ENCODE measurements around the gene GUCY2D.

GUCY2D gene

DNA sequence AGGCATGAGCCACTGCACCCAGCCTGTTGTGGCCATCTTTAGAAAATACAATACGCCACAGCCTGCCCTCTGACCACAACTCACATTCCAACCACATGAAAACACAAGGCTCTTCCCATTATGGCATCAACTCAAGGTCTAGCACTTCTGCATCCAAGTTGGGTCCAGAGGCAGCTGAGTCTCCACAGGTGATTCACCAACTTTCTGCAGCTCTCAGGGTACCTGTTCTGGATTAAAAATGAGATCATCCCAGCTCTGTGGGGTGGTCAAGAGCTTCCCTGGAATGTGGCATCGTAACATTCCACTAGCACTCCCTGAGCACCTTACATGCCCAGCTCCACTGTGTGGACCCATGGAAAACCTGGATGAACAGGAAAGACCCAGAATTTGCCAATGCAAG is 9.9 kb upstream of the GUCY2D start:
- no peak for DNase-seq

DNA sequence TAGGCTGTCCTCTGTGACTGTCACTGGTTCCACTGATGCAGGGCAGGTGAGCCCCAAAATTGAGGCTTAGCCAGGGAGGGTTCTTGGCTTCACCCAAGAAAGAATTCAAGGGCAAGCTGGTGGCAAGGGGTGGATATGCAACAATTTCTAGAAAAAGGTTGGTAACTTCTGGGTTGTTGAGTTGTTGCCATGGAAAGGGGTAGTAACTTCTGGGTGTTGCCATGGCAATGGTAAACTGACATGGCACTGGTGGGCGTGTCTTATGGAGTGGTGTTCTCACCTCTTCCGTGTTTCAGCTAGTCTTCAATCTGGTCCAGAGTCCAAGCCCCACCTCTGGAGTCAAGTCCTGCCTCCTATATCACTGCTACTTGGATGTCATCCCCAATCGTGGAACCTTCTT is 9.5 kb upstream of the GUCY2D start:
- no peak for DNase-seq

DNA sequence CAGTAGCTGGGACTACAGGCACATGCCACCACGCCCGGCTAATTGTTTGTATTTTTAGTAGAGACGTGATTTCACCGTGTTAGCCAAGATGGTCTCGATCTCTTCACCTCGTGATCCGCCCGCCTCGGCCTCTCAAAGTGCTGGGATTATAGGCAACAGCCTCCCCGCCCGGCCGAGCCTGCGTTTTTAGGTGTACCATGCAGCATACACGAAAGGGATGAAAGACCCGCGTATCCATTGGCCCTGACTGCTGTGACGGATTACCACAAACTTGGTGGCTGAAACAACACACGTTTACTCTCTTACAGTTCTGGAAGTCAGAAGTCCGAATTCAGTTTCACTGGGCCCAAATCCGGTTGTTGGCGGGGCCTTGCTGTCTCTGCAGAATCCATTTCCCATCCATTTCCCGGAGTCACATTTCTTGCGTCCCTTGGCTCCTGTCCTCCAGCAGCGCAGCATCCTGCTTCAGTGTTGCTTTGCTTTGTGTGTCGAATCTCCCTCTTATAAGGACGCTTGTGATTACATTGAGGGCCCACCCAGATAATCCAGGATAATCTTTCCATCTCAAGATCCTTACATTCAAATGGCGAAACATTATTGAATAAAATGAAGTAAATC is 8.3 kb upstream of the GUCY2D start:
- DNase-seq: no peak

DNA sequence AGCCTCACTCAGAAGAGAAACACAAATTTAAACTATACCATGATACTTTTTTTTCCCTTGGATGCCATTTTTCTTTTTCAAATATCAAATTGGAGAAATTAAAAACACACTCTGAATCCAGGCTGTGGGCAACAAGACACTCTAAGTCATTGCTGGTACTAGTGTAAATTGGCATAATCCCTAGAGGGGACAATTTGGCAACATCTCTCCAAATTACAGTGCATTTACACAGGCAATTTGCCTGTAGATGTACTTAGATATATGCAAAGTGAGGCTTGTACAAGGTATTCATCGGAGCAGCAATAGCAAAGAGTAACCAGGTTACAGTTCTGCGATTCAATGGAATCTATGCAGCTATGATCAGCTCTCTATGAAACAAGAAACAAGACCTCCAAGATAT is 6.7 kb upstream of the GUCY2D start:
- no peak for DNase-seq

DNA sequence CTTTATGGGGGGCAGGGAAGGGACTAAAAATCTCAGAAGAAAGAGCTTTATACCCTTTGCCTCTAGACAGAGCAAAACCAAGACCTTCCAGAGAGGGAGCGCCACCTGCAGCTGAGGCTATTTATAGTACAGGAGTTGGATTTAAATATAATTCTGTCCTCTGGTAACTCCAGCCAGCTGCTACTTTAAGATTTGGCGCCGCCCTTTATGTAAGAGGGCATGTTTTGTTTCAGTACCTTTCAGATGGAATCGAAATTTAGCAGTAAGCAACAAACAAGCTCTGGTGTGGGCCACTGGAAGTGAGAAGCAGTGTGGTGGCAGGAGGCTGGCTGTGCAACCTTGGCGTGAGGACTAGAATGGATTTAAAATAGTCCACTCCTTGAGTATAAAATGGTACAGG is 5.2 kb upstream of the GUCY2D start:
- DNase-seq: no peak

DNA sequence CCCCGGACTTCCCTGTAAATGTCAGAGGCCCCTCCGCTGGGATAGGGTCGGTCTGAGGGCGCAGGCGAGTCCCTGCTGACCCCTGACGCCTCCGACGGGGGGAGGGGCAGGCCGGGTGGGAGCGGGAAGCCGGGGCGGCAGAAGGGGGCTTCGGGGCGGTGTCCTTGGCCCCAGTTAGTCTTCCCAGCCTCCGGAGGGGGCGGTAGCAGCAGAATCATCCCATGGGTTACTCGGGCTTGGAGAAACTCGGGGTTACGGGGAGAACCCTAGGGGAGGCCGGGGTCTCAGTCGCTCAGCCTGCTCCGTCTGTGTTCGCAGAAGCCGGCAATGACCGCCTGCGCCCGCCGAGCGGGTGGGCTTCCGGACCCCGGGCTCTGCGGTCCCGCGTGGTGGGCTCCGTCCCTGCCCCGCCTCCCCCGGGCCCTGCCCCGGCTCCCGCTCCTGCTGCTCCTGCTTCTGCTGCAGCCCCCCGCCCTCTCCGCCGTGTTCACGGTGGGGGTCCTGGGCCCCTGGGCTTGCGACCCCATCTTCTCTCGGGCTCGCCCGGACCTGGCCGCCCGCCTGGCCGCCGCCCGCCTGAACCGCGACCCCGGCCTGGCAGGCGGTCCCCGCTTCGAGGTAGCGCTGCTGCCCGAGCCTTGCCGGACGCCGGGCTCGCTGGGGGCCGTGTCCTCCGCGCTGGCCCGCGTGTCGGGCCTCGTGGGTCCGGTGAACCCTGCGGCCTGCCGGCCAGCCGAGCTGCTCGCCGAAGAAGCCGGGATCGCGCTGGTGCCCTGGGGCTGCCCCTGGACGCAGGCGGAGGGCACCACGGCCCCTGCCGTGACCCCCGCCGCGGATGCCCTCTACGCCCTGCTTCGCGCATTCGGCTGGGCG is 542 bp downstream of the GUCY2D start:
- DNase-seq: no peak

DNA sequence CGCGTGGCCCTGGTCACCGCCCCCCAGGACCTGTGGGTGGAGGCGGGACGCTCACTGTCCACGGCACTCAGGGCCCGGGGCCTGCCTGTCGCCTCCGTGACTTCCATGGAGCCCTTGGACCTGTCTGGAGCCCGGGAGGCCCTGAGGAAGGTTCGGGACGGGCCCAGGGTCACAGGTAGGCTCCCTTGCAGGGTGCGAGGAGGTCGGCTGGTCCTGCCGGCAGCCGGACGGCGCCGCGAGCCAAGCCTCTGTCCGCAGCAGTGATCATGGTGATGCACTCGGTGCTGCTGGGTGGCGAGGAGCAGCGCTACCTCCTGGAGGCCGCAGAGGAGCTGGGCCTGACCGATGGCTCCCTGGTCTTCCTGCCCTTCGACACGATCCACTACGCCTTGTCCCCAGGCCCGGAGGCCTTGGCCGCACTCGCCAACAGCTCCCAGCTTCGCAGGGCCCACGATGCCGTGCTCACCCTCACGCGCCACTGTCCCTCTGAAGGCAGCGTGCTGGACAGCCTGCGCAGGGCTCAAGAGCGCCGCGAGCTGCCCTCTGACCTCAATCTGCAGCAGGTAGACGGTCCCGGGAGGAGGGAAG is 1.3 kb downstream of the GUCY2D start:
- DNase-seq: no peak

DNA sequence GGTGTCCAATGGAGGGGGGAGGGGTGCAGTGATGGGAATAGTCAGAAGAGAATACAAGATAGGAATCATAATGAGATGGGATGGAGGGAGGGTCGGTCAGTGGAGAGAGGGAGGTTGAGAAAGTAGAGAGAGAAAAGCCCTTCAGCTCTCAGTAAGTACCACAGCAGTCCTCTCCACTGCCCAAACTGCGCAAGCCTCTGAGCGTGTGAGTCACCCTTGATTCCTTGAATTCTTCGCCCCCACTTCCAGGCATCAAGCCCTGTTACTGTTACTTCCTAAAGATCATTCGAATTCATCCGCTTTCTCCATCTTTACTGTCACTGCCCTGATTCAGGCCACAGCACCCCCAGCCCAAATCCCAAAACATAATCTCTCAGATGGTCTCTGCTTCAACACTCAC is 2.5 kb downstream of the GUCY2D start:
- no peak for DNase-seq

DNA sequence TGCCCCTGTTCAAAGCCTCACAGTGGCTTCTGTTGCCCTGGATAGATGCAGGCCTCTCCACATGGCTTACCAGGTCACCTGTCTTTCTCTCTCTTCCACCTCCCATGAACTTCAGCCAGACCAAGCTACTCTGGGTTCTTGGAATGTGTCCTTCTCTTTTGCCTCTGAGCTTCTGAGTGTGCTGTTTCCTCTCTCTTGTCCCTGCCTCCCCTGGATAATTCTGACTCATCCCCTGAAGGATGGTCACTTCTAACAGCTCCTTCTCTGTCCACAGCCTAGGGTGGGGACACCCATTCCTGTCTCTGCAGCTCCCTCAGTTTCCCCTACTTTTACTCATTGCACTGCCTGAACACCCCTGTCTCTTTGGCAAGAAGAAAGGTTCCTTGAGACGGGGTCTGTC is 2.9 kb downstream of the GUCY2D start:
- no peak for DNase-seq

DNA sequence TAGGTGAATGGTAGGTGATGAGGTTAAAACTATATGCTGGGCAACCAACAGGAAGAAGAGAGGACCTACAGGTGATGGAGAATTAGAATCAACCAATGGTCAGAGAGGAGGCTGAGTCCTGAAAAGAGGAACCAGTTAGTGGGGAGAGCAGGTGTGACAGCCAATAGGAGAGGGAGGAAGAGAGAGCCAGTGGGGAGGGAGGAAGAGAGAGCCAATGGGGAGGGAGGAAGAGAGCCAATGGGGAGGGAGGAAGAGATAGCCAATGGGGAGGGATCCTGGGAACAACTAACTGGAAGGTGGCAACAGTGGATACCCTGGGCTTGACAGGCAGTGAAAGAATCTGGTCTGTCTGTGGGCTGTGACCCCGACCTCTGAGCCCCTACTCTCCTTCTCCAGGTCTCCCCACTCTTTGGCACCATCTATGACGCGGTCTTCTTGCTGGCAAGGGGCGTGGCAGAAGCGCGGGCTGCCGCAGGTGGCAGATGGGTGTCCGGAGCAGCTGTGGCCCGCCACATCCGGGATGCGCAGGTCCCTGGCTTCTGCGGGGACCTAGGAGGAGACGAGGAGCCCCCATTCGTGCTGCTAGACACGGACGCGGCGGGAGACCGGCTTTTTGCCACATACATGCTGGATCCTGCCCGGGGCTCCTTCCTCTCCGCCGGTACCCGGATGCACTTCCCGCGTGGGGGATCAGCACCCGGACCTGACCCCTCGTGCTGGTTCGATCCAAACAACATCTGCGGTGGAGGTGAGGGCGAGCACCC is 3.7 kb downstream of the GUCY2D start:
- DNase-seq: no peak

DNA sequence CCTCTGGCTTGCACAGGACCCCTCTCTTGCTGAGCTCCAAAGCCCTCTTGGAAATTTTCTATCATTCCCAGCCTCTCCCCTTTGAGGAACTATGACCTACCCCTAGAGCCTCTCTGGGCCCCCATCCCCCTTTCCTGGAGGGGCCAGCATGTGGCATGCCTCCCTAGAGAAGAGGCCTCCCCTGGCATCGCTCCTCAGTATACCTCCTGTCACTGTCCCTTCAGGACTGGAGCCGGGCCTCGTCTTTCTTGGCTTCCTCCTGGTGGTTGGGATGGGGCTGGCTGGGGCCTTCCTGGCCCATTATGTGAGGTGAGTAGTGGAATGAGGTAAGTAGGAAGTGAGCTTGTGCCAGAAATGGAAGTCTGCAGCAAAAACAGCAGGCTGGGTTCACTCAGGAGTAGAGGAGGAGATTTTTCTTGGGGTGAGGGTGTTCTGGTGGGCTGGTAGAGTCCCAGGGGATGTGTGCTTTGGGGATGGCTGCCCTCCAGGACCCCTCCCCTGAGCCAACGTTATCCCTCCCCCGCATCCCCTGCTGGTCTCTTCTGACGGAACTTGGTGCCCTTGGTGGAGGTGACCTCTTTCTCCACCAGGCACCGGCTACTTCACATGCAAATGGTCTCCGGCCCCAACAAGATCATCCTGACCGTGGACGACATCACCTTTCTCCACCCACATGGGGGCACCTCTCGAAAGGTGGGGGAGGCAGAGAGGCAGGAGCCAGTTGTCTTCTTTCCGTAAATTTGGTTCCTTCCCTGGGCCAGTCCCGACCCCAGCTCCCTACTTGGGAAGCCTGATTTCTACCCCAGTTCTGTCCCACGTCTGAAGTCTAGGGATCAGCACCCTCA is 4.6 kb downstream of the GUCY2D start:
- DNase-seq: no peak

DNA sequence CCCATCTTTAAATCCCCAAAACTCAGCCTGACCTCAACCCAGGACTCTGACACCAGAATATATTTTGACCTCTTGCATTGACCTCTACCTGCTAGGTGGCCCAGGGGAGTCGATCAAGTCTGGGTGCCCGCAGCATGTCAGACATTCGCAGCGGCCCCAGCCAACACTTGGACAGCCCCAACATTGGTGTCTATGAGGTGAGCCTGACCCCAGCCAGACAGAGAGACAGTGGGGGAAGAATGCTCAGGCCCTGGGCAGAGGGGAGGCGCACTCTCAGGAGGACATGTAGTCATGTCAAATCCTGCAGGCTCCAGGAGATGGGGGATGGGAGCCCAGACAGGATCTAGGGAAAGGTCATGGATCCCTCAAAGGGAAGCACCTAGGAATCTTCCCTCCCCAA is 5.4 kb downstream of the GUCY2D start:
- DNase-seq: no peak

DNA sequence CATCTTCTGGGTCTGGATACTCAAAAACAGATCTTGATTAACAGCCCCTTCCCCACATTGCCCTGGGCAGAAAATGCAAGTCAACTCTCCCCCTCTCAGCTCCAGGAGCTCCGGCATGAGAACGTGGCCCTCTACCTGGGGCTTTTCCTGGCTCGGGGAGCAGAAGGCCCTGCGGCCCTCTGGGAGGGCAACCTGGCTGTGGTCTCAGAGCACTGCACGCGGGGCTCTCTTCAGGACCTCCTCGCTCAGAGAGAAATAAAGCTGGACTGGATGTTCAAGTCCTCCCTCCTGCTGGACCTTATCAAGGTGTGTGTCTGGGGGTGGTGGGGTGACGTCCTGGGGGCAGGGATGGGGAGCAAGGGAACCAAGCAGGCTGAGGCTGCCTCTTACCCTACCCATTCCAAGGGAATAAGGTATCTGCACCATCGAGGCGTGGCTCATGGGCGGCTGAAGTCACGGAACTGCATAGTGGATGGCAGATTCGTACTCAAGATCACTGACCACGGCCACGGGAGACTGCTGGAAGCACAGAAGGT is 9.7 kb downstream of the GUCY2D start:
- DNase-seq: no peak

DNA sequence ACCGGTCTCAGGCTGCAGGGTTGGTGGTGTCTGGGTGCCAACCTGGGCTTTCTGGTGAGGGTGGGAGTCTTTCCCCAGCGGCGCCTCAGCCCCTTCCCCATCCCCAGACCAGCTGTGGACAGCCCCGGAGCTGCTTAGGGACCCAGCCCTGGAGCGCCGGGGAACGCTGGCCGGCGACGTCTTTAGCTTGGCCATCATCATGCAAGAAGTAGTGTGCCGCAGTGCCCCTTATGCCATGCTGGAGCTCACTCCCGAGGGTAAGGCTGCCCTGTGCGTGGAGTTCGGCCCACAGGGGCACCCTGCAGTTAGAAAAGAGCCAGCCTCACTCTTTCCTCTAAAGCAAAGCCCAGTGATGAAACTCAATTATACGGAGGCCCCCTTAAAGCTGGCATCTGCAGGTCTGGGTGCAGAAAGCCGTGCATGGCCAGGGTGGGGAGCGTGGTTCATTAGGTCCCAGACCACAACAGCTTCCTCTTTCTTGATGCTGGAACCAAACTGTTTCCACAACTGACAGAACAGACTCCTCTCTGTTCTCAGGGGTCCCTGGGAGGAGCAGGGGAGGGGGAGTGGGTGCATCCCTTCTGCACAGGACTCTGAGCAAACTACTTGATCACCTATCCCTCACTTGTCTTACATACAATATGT is 10.7 kb downstream of the GUCY2D start:
- no peak for DNase-seq

DNA sequence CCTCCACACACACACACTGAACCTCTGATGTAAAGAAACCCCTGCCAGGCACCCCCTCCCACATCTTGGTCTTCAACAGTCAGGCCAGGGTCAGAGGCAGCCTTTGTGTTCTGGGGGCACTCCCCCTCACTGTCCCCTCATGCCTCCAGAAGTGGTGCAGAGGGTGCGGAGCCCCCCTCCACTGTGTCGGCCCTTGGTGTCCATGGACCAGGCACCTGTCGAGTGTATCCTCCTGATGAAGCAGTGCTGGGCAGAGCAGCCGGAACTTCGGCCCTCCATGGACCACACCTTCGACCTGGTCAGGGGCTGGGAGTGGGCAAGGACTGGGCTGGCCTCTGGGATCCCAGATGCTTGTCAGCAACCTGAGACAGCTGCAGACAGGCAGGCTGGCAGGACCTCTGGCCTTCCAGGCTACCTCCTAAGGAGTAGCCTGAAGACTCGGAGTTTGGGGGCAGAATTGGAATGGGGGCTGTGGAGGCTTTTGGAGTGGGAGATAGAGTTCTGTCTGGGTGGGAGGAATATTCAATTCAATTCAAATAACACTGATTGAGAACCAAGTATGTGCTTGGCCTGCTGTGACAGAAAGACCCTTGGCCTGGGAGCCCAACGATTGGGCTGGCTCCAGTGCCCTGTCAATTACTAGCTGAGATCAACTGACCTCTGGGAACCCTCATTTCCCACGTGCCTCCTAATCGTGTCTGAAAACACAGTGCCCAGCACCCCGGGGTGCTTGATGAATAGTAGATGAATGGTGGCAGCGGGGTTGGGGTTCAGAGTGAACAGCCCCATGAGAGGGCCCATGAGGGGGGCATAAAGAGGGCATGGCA is 11.5 kb downstream of the GUCY2D start:
- no peak for DNase-seq

DNA sequence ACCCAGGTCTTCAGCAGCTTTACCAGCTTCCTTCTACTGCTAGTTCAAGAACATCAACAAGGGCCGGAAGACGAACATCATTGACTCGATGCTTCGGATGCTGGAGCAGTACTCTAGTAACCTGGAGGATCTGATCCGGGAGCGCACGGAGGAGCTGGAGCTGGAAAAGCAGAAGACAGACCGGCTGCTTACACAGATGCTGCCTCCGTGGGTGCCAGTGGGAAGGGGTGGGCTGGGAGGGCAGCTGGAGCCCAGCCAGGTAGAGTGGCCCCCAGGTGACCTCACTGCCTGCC is 12.1 kb downstream of the GUCY2D start:
- no peak for DNase-seq

DNA sequence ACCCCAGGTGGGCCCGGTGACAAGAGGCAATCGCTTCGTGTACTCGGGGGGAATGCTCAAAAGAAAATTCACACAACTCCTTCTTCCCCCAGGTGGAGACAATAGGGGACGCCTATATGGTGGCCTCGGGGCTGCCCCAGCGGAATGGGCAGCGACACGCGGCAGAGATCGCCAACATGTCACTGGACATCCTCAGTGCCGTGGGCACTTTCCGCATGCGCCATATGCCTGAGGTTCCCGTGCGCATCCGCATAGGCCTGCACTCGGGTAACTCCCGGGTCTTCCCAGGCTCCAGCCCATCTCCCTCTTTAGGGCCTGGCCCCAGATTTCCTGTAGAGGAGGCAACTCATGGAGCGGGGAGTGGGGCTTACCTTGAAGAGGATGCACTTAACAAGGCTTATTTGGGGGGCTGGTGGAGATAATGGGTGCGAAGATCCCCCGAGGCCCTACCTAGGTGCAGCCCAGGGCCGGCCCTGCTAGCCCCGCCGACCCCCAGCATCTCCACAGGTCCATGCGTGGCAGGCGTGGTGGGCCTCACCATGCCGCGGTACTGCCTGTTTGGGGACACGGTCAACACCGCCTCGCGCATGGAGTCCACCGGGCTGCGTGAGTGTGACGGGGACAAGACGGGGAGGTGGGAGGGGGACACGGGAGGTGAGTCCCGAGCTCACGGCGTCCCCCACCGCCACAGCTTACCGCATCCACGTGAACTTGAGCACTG is 13.0 kb downstream of the GUCY2D start:
- no peak for DNase-seq

DNA sequence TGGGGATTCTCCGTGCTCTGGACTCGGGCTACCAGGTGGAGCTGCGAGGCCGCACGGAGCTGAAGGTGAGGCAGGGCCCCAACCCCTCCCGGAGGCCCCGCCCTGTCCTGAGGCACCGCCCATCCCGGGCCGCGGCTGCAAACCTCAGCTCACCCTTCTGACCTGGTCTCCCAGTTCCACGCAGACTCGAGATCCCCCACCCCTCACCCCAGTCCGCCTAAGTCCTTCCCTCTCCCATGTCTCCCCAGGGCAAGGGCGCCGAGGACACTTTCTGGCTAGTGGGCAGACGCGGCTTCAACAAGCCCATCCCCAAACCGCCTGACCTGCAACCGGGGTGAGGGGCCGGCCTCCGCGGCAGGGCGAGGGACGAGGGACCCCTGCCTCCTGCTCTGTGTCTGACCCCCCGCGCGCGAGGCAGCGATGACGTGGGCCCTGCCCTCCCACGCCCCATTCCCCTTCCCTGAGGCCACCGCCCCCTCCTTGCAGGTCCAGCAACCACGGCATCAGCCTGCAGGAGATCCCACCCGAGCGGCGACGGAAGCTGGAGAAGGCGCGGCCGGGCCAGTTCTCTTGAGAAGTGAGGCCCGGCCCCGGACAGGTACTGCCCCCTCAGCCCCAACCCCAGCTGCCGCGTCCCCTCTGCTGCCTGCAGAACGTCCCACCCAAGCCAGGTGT is 13.7 kb downstream of the GUCY2D start:
- no peak for DNase-seq
